ENCODE measurements around the gene PIP4K2A.
A peak's percentile ranks its signal among the peaks of the same experiment; 100 is the strongest.
"Not testable (repeated sequence)": the region's sequence is repeated elsewhere in the genome, so short reads cannot be mapped to it uniquely, and the experiment has no call there.

The PIP4K2A gene

GRCh38 chr10:22720667-22721066 is 6.3 kb upstream of the PIP4K2A start:
- Histone ChIP-seq H3K27ac (ENCODE audit: low read depth in 2 of 2, low read length in 2 of 2) (no peak overlapping the region), H3K36me3 (ENCODE audit: control insufficient read depth in 2 of 2, insufficient read depth in 2 of 2, low read length in 2 of 2) (no peaks in the 10 kb centered on the region), H3K9ac (ENCODE audit: low read depth in 1 of 2, low read length in 2 of 2) (no peak overlapping the region), H3K4me1 (ENCODE audit: control insufficient read depth in 2 of 2, insufficient read depth in 2 of 2, low read length in 2 of 2) (no peaks in the 10 kb centered on the region), H3K9me3 (ENCODE audit: control insufficient read depth in 2 of 2, low read length in 2 of 2) (no peaks in the 10 kb centered on the region), H3K4me3 (ENCODE audit: low read length in 2 of 2) (no peak overlapping the region), H3K27me3 (ENCODE audit: control insufficient read depth in 2 of 2, insufficient read depth in 2 of 2, low read length in 2 of 2) (no peaks in the 10 kb centered on the region)

DNA sequence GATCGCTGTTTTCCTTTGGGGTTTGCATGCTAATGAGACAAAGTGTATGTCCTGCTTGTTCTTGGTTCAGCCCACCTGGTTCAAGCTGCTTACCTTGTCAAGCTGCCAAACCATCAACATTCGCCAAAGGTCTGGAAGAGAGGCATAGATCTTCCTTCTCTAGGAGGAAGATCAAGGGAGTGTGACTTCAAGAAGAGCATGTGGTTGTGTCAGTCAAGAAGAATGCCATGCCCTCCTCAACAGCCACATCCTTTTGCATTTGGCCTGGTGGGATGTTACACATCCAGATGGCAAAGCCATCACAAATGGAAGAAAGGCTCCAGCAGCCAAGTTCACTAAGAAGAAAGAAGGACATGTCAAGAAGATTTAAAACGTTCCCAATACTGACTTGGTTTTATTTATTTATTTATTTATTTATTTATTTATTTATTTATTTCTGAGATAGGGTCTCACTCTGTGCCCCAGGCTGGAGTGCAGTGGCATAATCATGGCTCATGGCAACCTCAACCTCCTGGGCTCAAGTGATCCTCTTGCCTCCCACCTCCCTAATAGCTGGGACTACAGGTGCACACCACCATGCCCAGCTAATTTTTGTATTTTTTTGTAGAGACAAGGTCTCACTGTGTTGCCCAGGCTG is 5.1 kb upstream of the PIP4K2A start:
- H3K36me3 ChIP-seq (ENCODE audit: control insufficient read depth in 2 of 2, insufficient read depth in 2 of 2, low read length in 2 of 2): no peaks in the 10 kb centered on the region
- H3K27ac ChIP-seq (ENCODE audit: low read depth in 2 of 2, low read length in 2 of 2): no peak overlapping the region
- peaks cover 4 to 6% of the 10 kb centered on the region in 2 donors for H3K4me1 ChIP-seq (ENCODE audit: control insufficient read depth in 2 of 2, insufficient read depth in 2 of 2, low read length in 2 of 2)
- H3K27me3 ChIP-seq (ENCODE audit: control insufficient read depth in 2 of 2, insufficient read depth in 2 of 2, low read length in 2 of 2): no peaks in the 10 kb centered on the region
- H3K9ac ChIP-seq (ENCODE audit: low read depth in 1 of 2, low read length in 2 of 2): no peak overlapping the region
- H3K9me3 ChIP-seq (ENCODE audit: control insufficient read depth in 2 of 2, low read length in 2 of 2): no peaks in the 10 kb centered on the region
- no peak overlapping the region for H3K4me3 ChIP-seq (ENCODE audit: low read length in 2 of 2)

GRCh38 chr10:22718659-22719058 is 4.3 kb upstream of the PIP4K2A start:
- not testable (repeated sequence) for H3K9ac ChIP-seq (ENCODE audit: low read depth in 1 of 2, low read length in 2 of 2); H3K36me3 ChIP-seq (ENCODE audit: control insufficient read depth in 2 of 2, insufficient read depth in 2 of 2, low read length in 2 of 2); H3K4me1 ChIP-seq (ENCODE audit: control insufficient read depth in 2 of 2, insufficient read depth in 2 of 2, low read length in 2 of 2); H3K27me3 ChIP-seq (ENCODE audit: control insufficient read depth in 2 of 2, insufficient read depth in 2 of 2, low read length in 2 of 2); H3K9me3 ChIP-seq (ENCODE audit: control insufficient read depth in 2 of 2, low read length in 2 of 2); H3K4me3 ChIP-seq (ENCODE audit: low read length in 2 of 2); H3K27ac ChIP-seq (ENCODE audit: low read depth in 2 of 2, low read length in 2 of 2)

- H3K4me3 ChIP-seq (ENCODE audit: low read length in 2 of 2): no peak overlapping the region
- H3K27me3 ChIP-seq (ENCODE audit: control insufficient read depth in 2 of 2, insufficient read depth in 2 of 2, low read length in 2 of 2): no peaks in the 10 kb centered on the region
- no peaks in the 10 kb centered on the region for H3K9me3 ChIP-seq (ENCODE audit: control insufficient read depth in 2 of 2, low read length in 2 of 2)
- H3K27ac ChIP-seq (ENCODE audit: low read depth in 2 of 2, low read length in 2 of 2): no peak overlapping the region
- H3K9ac ChIP-seq (ENCODE audit: low read depth in 1 of 2, low read length in 2 of 2): no peak overlapping the region
- H3K36me3 ChIP-seq (ENCODE audit: control insufficient read depth in 2 of 2, insufficient read depth in 2 of 2, low read length in 2 of 2): no peaks in the 10 kb centered on the region
- peaks cover 4 to 9% of the 10 kb centered on the region in 2 donors for H3K4me1 ChIP-seq (ENCODE audit: control insufficient read depth in 2 of 2, insufficient read depth in 2 of 2, low read length in 2 of 2)
These were observed 3.4 kb upstream of the PIP4K2A start for GRCh38 chr10:22717728-22718127.

- H3K9ac ChIP-seq (ENCODE audit: low read depth in 1 of 2, low read length in 2 of 2): no peak overlapping the region
- H3K27me3 ChIP-seq (ENCODE audit: control insufficient read depth in 2 of 2, insufficient read depth in 2 of 2, low read length in 2 of 2): no peaks in the 10 kb centered on the region
- H3K4me1 ChIP-seq (ENCODE audit: control insufficient read depth in 2 of 2, insufficient read depth in 2 of 2, low read length in 2 of 2): peaks cover 4 to 9% of the 10 kb centered on the region in 2 donors
- H3K4me3 ChIP-seq (ENCODE audit: low read length in 2 of 2): no peak overlapping the region
- H3K36me3 ChIP-seq (ENCODE audit: control insufficient read depth in 2 of 2, insufficient read depth in 2 of 2, low read length in 2 of 2): no peaks in the 10 kb centered on the region
- H3K27ac ChIP-seq (ENCODE audit: low read depth in 2 of 2, low read length in 2 of 2): no peak overlapping the region
- no peaks in the 10 kb centered on the region for H3K9me3 ChIP-seq (ENCODE audit: control insufficient read depth in 2 of 2, low read length in 2 of 2)
These were observed 2.6 kb upstream of the PIP4K2A start for GRCh38 chr10:22716943-22717342.

DNA sequence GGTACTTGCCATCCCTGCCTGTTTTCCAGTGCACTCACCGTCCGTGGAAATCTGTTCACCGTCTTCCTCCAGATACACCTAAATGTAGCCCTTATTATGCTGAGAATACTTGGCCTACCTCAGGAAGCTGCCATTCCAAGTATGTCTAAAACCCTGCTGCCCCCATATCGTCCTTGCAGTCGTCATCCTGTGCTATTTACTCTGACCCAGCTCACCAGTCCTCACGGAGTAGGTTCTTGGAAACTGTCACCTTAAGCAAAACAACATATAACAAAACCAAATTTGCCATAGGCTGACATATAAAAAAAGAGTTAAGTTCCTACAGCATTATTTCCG is 880 bp upstream of the PIP4K2A start:
- peak overlapping the region in 1 of 2 donors; percentile 68 for H3K27ac ChIP-seq (ENCODE audit: low read depth in 2 of 2, low read length in 2 of 2)
- peak overlapping the region in 1 of 2 donors; percentile 72 for H3K4me3 ChIP-seq (ENCODE audit: low read length in 2 of 2)

DNA sequence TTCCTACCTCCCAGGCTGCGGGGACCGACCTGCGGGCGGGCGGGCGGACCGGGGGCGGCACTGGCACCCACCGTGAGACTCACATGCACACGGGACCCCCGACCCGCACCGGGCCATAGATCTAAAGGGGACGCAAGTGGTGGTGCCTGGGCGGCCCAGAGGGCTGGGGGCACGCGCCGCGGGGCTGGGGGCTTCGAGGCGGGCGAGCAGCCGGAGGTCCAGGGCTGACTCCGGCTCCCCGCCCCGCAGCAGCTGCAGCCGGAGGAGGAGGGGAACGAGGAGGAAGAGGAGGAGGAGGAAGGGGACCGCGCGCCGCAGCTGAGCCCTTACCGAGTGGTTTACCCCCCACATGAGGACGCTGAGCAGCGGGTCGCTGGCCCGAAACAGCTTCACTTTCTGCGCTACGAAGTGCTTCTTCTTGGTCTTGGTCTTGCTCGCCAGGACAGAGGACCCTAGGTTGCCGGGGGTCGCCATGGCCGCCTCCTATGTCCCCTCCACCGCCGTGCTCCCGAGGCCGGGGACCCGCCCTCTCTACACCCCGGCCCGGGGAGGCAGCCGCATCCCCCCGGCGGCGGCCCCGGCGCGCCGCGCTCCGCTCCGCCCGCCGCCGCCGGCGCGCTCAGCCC is 412 bp downstream of the PIP4K2A start:
- Histone ChIP-seq H3K27me3 (ENCODE audit: control insufficient read depth in 2 of 2, insufficient read depth in 2 of 2, low read length in 2 of 2) (no peaks in the 10 kb centered on the region), H3K4me1 (ENCODE audit: control insufficient read depth in 2 of 2, insufficient read depth in 2 of 2, low read length in 2 of 2) (peaks cover 9% of the 10 kb centered on the region in 2 donors), H3K27ac (ENCODE audit: low read depth in 2 of 2, low read length in 2 of 2) (peak overlapping the region; percentile 62 to 81), H3K9me3 (ENCODE audit: control insufficient read depth in 2 of 2, low read length in 2 of 2) (no peaks in the 10 kb centered on the region), H3K4me3 (ENCODE audit: low read length in 2 of 2) (peak overlapping the region; percentile 72 to 92), H3K36me3 (ENCODE audit: control insufficient read depth in 2 of 2, insufficient read depth in 2 of 2, low read length in 2 of 2) (no peaks in the 10 kb centered on the region), H3K9ac (ENCODE audit: low read depth in 1 of 2, low read length in 2 of 2) (peak overlapping the region; percentile 78 to 86)

More for the DNA sequence above, 880 bp upstream of the PIP4K2A start:
- H3K9ac ChIP-seq (ENCODE audit: low read depth in 1 of 2, low read length in 2 of 2): no peak overlapping the region
- no peaks in the 10 kb centered on the region for H3K9me3 ChIP-seq (ENCODE audit: control insufficient read depth in 2 of 2, low read length in 2 of 2)
- no peaks in the 10 kb centered on the region for H3K27me3 ChIP-seq (ENCODE audit: control insufficient read depth in 2 of 2, insufficient read depth in 2 of 2, low read length in 2 of 2)
- H3K36me3 ChIP-seq (ENCODE audit: control insufficient read depth in 2 of 2, insufficient read depth in 2 of 2, low read length in 2 of 2): no peaks in the 10 kb centered on the region
- H3K4me1 ChIP-seq (ENCODE audit: control insufficient read depth in 2 of 2, insufficient read depth in 2 of 2, low read length in 2 of 2): peaks cover 9% of the 10 kb centered on the region in 2 donors

- H3K4me1 ChIP-seq (ENCODE audit: control insufficient read depth in 2 of 2, insufficient read depth in 2 of 2, low read length in 2 of 2): peaks cover 9% of the 10 kb centered on the region in 2 donors
- H3K9me3 ChIP-seq (ENCODE audit: control insufficient read depth in 2 of 2, low read length in 2 of 2): no peaks in the 10 kb centered on the region
These were observed 1.2 kb downstream of the PIP4K2A start for GRCh38 chr10:22712956-22713852.

DNA sequence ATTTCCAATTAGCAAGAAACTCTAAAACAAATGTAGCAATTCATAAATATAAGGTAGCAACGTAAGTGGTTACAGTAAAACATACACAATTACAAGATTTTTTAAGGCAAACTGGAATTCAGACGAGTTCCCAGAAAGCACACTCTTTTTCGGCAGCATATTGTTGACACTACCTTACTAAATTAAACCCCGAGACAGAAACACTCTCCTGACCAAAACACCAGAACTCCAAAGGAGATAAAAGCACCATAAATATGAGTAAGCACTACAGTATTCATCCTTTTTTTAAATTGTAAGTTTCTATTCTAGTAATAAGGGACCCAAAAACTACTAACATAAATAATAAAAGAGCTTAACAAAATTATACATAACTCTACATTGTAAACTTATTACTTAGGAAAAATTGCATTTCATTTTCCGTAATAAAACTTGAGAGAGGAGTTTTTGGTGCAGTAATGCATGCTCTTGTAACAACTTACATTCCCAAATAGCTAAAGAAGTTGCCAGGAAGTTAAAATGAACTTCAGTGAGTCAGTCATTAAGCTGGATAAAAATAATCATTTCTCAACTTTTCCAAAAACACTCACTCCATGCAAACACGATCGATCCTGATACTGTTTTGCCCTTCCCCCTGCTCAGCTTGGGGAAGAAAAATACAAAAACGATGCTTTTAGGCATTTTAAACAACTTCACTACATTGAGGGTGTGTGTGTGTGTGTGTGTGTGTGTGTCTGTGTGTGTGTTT is 2.0 kb downstream of the PIP4K2A start:
- H3K9ac ChIP-seq (ENCODE audit: low read depth in 1 of 2, low read length in 2 of 2): peak overlapping the region; percentile 72 to 78
- peak overlapping the region; percentile 72 to 92 for H3K4me3 ChIP-seq (ENCODE audit: low read length in 2 of 2)
- peaks cover 9% of the 10 kb centered on the region in 2 donors for H3K4me1 ChIP-seq (ENCODE audit: control insufficient read depth in 2 of 2, insufficient read depth in 2 of 2, low read length in 2 of 2)
- H3K27ac ChIP-seq (ENCODE audit: low read depth in 2 of 2, low read length in 2 of 2): peak overlapping the region; percentile 62 to 81
- no peaks in the 10 kb centered on the region for H3K9me3 ChIP-seq (ENCODE audit: control insufficient read depth in 2 of 2, low read length in 2 of 2)
- H3K27me3 ChIP-seq (ENCODE audit: control insufficient read depth in 2 of 2, insufficient read depth in 2 of 2, low read length in 2 of 2): no peaks in the 10 kb centered on the region
- H3K36me3 ChIP-seq (ENCODE audit: control insufficient read depth in 2 of 2, insufficient read depth in 2 of 2, low read length in 2 of 2): no peaks in the 10 kb centered on the region

More at GRCh38 chr10:22712956-22713852, 1.2 kb downstream of the PIP4K2A start:
- peak overlapping the region; percentile 72 to 78 for H3K9ac ChIP-seq (ENCODE audit: low read depth in 1 of 2, low read length in 2 of 2)
- peak overlapping the region; percentile 62 to 81 for H3K27ac ChIP-seq (ENCODE audit: low read depth in 2 of 2, low read length in 2 of 2)
- H3K4me3 ChIP-seq (ENCODE audit: low read length in 2 of 2): peak overlapping the region; percentile 72 to 92
- H3K36me3 ChIP-seq (ENCODE audit: control insufficient read depth in 2 of 2, insufficient read depth in 2 of 2, low read length in 2 of 2): no peaks in the 10 kb centered on the region
- H3K27me3 ChIP-seq (ENCODE audit: control insufficient read depth in 2 of 2, insufficient read depth in 2 of 2, low read length in 2 of 2): no peaks in the 10 kb centered on the region

Measured in mucosa of rectum (tissue), 2 donors.